Measurements from ENCODE around the gene CSPG4.
"Not testable (repeated sequence)": the region's sequence is repeated elsewhere in the genome, so short reads cannot be mapped to it uniquely, and the experiment has no call there.

- TF ChIP-seq POLR2A, MXI1 (IDR thresholded peaks at IDR 0.05; ENCODE audit: low read depth, low read length): not testable (repeated sequence)
Observed at GRCh38 chr15:75754871-75755270, 42.2 kb upstream of the CSPG4 start.
